Right lung (tissue), 10 donors: ENCODE data around the gene GHRHR. TPM values are rescaled to one million over a fixed set of nuclear protein-coding genes. Genes with fewer than 3 reads are reported as not detected.

ENCODE experiments used
- DNase-seq, 2 donors: peaks; one replicate each; pipeline ENCODE4 v3.0.0-alpha.2; 2013
- long read RNA-seq, 8 donors: transcript quantifications; one replicate each; lab custom pipeline, GENCODE V29; 2026
- polyA plus RNA-seq, 5 donors: library from polyadenylated mRNA; unstranded; fragments of 120-200 nt; gene quantifications; one replicate each; pipeline versions ENCODE4 v1.2.1 to v1.2.3, GENCODE V29; 2013; ENCODE audit warnings: inconsistent platforms in 1 of 5, low replicate concordance in 1 of 5; ENCODE audit not compliant: insufficient read length in 5 of 5, insufficient read depth in 1 of 5

Gene GHRHR
- polyA plus RNA-seq = under 1 TPM in 1 of 5 donors, not detected in 4; 0.52 TPM
- long read RNA-seq, donor 1 = 0 reads
- long read RNA-seq, donor 2 = 0 reads
- long read RNA-seq, donor 3 = 0 reads
- long read RNA-seq, donor 4 = 0 reads
- long read RNA-seq, donor 5 = 0 reads
- long read RNA-seq, donor 6 = 0 reads
- long read RNA-seq, donor 7 = 0 reads
- long read RNA-seq, donor 8 = 0 reads

GRCh38 chr7:30963842-30964241, at the start of gene GHRHR:
GHRHR (plus strand) TSS chr7:30963953; CDS start chr7:30964069, 116 bp downstream.
- DNase-seq = no peak

GRCh38 chr7:30914596-30914995, 49.2 kb upstream of the GHRHR start:
- DNase-seq = no peak

- no peak for DNase-seq
These were observed 48.6 kb upstream of the GHRHR start for GRCh38 chr7:30915005-30915601.

- no peak for DNase-seq
These were observed 48.0 kb upstream of the GHRHR start for GRCh38 chr7:30915751-30916150.

- DNase-seq = no peak
These were observed 47.5 kb upstream of the GHRHR start for GRCh38 chr7:30916255-30916654.

GRCh38 chr7:30916767-30917166, 47.0 kb upstream of the GHRHR start:
- DNase-seq = no peak

DNA sequence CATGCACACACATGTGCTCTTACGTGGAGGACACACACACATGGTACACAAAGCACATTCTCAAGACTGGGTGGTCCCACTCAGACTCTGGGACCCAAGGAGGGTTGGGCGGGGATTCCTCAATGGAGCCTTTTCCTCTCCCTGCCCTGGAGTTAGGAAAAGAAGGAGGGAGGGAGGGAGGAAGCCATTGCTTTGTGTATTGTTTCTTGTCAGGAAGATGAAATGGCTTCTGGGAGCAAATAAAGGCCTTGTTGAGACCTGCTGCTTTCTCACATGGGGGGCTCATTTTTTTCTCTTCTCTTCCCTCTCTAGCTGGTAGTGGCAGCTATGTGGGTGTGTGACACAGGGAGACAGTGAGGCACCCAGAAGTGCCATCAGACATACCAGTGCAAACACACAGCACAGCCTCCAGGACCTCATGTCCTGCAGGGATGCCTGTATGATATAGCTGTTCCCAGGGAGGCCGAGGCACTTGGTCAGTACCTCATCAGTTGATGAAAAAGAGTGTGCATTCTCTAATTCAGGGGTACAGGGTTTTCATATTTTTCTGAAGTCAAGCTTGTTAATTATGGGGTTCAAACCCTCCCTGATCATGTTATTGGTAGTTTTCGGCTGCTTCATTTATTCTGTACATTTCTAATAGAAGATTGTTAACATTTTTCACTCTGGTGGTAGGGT, 46.4 kb upstream of the GHRHR start:
- no peak for DNase-seq

GRCh38 chr7:30918676-30919075, 45.1 kb upstream of the GHRHR start:
- DNase-seq = no peak

DNA sequence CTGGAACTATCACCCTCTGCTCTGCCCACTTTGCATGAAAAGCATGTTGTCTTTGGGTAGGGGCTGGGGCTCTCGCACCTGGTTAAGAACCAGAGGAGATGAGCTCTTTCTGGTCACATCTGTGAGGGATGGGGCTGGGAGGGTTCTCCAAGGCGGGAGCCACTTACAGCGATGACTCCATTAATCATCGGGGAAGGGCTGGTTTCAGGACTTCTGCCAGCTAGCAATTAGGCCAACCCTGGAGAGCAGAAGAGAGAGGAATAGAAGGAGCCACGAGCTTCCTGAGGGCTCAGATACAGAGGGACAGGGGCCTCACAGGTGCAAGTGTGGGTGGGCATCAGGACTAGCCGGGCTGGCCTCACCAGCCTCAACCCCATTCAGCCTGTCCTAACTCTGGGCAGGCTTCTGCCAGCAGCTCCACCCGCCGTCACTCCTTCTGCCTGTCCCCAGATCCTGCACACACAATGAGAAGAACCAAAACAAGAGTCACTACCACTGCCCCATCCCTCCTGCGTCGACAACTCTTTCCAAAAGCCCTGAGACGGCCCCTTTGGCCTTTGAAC, 43.7 kb upstream of the GHRHR start:
- no peak for DNase-seq

GRCh38 chr7:30920584-30921539, 42.9 kb upstream of the GHRHR start:
- DNase-seq = no peak

GRCh38 chr7:30921540-30922401, 42.0 kb upstream of the GHRHR start:
- DNase-seq = no peak

GRCh38 chr7:30922596-30922995, 41.2 kb upstream of the GHRHR start:
- no peak for DNase-seq

DNA sequence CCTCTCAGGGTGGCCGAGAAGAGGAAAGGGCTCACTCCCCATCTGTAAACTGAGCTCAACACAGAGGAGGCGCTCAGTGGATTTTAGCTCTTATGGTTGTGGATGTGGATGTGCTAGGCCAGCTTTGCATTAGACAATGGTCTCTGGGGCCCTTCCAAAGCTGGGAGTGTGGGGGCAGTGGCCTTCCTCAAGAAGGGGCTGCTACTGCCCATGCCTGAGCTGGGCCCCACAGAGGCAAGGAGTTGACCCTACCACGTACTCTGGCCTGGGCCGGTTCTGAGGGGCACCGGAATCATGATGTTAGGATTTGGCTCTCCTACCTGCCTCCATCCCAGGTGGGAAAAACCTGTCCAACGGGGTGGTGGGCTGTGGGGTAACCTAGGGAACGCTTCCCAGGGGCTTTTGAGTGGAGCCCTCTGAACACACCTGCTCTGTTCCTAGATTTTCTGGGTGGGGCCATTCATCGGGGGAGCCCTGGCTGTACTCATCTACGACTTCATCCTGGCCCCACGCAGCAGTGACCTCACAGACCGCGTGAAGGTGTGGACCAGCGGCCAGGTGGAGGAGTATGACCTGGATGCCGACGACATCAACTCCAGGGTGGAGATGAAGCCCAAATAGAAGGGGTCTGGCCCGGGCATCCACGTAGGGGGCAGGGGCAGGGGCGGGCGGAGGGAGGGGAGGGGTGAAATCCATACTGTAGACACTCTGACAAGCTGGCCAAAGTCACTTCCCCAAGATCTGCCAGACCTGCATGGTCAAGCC, 40.6 kb upstream of the GHRHR start:
- no peak for DNase-seq

DNA sequence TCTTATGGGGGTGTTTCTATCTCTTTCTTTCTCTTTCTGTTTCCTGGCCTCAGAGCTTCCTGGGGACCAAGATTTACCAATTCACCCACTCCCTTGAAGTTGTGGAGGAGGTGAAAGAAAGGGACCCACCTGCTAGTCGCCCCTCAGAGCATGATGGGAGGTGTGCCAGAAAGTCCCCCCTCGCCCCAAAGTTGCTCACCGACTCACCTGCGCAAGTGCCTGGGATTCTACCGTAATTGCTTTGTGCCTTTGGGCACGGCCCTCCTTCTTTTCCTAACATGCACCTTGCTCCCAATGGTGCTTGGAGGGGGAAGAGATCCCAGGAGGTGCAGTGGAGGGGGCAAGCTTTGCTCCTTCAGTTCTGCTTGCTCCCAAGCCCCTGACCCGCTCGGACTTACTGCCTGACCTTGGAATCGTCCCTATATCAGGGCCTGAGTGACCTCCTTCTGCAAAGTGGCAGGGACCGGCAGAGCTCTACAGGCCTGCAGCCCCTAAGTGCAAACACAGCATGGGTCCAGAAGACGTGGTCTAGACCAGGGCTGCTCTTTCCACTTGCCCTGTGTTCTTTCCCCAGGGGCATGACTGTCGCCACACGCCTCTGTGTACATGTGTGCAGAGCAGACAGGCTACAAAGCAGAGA, 39.9 kb upstream of the GHRHR start:
- no peak for DNase-seq

DNA sequence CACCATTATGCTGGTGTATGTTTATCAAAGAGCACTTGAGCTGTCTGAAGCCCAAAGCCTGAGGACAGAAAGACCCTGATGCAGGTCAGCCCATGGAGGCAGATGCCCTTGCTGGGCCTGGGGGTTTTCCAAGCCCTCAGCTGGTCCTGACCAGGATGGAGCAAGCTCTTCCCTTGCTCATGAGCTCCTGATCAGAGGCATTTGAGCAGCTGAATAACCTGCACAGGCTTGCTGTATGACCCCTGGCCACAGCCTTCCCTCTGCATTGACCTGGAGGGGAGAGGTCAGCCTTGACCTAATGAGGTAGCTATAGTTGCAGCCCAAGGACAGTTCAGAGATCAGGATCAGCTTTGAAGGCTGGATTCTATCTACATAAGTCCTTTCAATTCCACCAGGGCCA, 39.1 kb upstream of the GHRHR start:
- no peak for DNase-seq

GRCh38 chr7:30925117-30925516, 38.6 kb upstream of the GHRHR start:
- DNase-seq = no peak

DNA sequence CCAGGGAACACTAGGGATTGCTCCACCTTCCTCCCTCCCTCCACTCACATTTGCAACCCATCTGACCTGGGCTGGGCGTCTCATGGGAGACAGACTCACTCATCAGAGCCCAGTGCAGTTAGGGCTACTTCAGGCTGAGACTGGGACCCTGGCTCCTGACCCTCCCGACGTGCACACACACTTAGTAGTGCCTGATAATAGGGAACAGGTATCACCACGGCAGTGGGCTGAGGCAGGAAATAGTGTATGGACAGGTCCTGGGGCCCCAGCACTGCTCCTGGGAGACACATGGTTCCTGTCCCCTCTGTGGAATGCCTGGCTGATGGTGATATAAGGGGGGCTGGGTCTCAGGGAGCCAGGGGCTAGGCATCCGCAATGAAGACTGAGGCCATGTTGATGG, 37.8 kb upstream of the GHRHR start:
- DNase-seq = no peak

GRCh38 chr7:30926313-30926712, 37.4 kb upstream of the GHRHR start:
- no peak for DNase-seq

DNA sequence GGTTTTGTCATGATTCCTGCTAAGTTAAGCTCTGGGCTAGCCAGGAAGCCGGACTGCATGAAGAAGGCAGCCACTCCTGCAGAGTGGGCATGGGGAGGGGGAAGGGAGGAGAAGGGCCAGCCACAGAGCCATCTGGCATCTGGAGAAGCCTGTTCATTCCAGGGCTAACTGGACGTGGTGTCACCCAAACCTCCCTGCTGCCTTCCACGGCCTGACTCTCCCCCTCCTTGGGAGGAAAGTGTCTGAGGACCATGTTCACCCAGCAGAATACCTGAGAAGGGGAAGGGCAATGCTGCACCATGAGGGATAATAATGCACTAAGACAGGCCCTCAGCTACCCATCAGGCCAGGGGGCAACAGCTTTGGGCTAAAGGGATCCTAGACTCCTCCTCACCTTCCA, 36.7 kb upstream of the GHRHR start:
- no peak for DNase-seq

GRCh38 chr7:30927559-30927958, 36.2 kb upstream of the GHRHR start:
- no peak for DNase-seq
